ENCODE data around the gene METTL25. TPM values are rescaled to one million over a fixed set of nuclear protein-coding genes. Genes with fewer than 3 reads are reported as not detected.
"Not testable (repeated sequence)": the region's sequence is repeated elsewhere in the genome, so short reads cannot be mapped to it uniquely, and the experiment has no call there.

Gene METTL25
- polyA plus RNA-seq, 2 of the 4 experiments (the other 2 are of a cell fraction), result 3.8 to 6.3 TPM

DNA sequence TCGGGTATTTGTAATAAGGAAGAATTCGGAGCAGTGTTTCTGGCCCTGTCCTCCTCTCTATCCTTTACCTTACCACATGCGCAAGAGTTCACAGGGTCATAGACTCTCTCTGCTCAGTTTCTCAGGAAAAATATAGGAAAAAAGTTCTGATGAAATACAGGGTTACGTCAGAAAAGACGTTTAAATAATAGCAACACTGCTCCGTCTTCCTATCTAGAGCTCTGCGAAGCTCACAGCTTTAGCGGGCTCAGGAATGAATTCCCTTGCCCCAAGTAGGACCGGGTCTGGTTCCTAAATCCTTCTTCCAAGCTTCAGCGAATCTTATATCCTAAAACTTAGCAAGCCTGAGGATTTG, 507 bp upstream of the METTL25 start:
- peak in 1 of 2 experiments; percentile 1; a peak in 1 of 6 replicates for ATAC-seq

GRCh38 chr12:82359115-82359478, 768 bp downstream of the METTL25 start:
- FAIRE-seq, result no peak
- TF ChIP-seq JUNB (IDR thresholded peaks at IDR 0.05) (no peak), RAD21 (conservative IDR thresholded peaks at IDR 0.05 in 1 of 2, IDR thresholded peaks at IDR 0.05 in 1 of 2) (no peak), POLR2AphosphoS2 (conservative IDR thresholded peaks at IDR 0.05; ENCODE audit: low read length) (no peak), ZC3H11A (IDR thresholded peaks at IDR 0.05) (no peak), FOXS1 (CRISPR knock-in tag; IDR thresholded peaks at IDR 0.05) (no peak), RARB (CRISPR knock-in tag; IDR thresholded peaks at IDR 0.05) (no peak), RFX5 (IDR thresholded peaks at IDR 0.05) (no peak), ESRRA (IDR thresholded peaks at IDR 0.05; ENCODE audit: borderline replicate concordance, low read length) (no peak), HDAC2 (IDR thresholded peaks at IDR 0.05) (no peak), FOSB (CRISPR knock-in tag; IDR thresholded peaks at IDR 0.05) (no peak)
- ATAC-seq, result peak; percentile 39 to 54
- ChIA-PET CTCF (interaction anchor here (0.6 to 2.0 kb wide), 8 partner anchors 9 to 798 kb away, joined by 3 to 7 read pairs (median 4); no protein-coding TSS in a partner anchor), POLR2A (interaction anchor here (1.0 kb wide), 1 partner anchor 11 kb away, joined by 4 read pairs; no protein-coding TSS in a partner anchor)
- WGBS (ENCODE audit: missing lambda C conversion rate), result 11% methylated on average over 4 of the region's 4 CpGs
- Histone ChIP-seq H3K4me1 (peaks cover 13% of the 10 kb centered on the region; the same call in 2 of the 3 replicates), H3K4me2 (peak overlapping the region; percentile 96), H3K27ac (peak overlapping the region; percentile 94 to 97), H3K4me3 (peak overlapping the region; percentile 90), H3K9me3 (no peaks in the 10 kb centered on the region)
- DNase-seq (ENCODE audit: low read depth in 1 of 2, low spot score in 1 of 2), result no peak

More for the DNA sequence above, 507 bp upstream of the METTL25 start:
- H3K4me3 ChIP-seq, result peak overlapping the region; percentile 90
- peak overlapping the region; percentile 70 for H3K4me2 ChIP-seq
- ChIA-PET CTCF (interaction anchor here (0.6 to 2.0 kb wide), 18 partner anchors 8 to 1887 kb away, joined by 3 to 10 read pairs (median 4); partner anchors contain the start of gene TMTC2), POLR2A (interaction anchor here (0.8 to 1.0 kb wide), 5 partner anchors 12 to 328 kb away, joined by 3 to 7 read pairs (median 4); partner anchors contain the start of gene TMTC2)
- H3K4me1 ChIP-seq, result peaks cover 13% of the 10 kb centered on the region; the same call in 2 of the 3 replicates
- FAIRE-seq (no peak), DNase-seq (ENCODE audit: low read depth in 1 of 2, low spot score in 1 of 2) (peak in 1 of 2 experiments; percentile 11)
- H3K27ac ChIP-seq, result peak overlapping the region; percentile 94 to 97
- H3K9me3 ChIP-seq, result no peaks in the 10 kb centered on the region
- no peak for TF ChIP-seq SREBF2 (IDR thresholded peaks at IDR 0.05)
- 4% methylated on average over 10 of the region's 10 CpGs for WGBS (ENCODE audit: missing lambda C conversion rate)

DNA sequence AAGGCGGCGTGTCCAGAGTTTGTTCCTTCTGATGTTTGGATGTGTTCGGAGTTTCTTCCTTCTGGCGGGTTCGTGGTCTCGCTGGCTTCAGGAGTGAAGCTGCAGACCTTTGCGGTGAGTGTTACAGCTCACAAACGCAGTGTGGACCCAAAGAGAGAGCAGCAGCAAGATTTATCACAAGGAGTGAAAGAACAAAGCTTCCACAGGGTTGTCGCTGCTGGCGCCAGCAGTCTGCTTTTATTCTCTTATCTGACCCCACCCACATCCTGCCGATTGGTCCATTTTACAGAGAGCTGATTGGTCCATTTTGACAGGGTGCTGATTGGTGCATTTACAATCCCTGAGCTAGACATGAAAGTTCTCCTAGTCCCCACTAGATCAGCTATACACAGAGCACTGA, 2.5 kb downstream of the METTL25 start:
- H3K27ac ChIP-seq; H3K4me2 ChIP-seq; DNase-seq (ENCODE audit: low read depth in 1 of 2, low spot score in 1 of 2); H3K4me3 ChIP-seq; FAIRE-seq; ATAC-seq; H3K9me3 ChIP-seq; POLR2A ChIA-PET: not testable (repeated sequence)
- 94% methylated on average over 11 of the region's 11 CpGs for WGBS (ENCODE audit: missing lambda C conversion rate)
- CTCF ChIA-PET, result interaction anchor here (0.8 to 1.5 kb wide), 2 partner anchors 11 to 13 kb away, joined by 3 to 5 read pairs; no protein-coding TSS in a partner anchor
- peaks cover 13% of the 10 kb centered on the region; the same call in 2 of the 3 replicates for H3K4me1 ChIP-seq

- TF ChIP-seq HEYL (CRISPR knock-in tag; IDR thresholded peaks at IDR 0.05), result no peak
- no peak for TF ChIP-seq JUNB (IDR thresholded peaks at IDR 0.05)
- no peak for TF ChIP-seq MYC (IDR thresholded peaks at IDR 0.05; ENCODE audit: borderline replicate concordance, low read length)
- TF ChIP-seq CBX2 (IDR thresholded peaks at IDR 0.05; ENCODE audit: borderline replicate concordance, low read depth), result no peak
- TF ChIP-seq CHD2 (IDR thresholded peaks at IDR 0.05; ENCODE audit: low read length, partially characterized antibody), result no peak
- no peak for TF ChIP-seq POLR2A (IDR thresholded peaks at IDR 0.05; ENCODE audit: low read length)
- no peak for TF ChIP-seq HOXA7 (CRISPR knock-in tag; IDR thresholded peaks at IDR 0.05)
- TF ChIP-seq NR3C1 (IDR thresholded peaks at IDR 0.05), result no peak
- TF ChIP-seq HES2 (IDR thresholded peaks at IDR 0.05), result no peak
- Histone ChIP-seq H3K9me3 (no peaks in the 10 kb centered on the region), H3K4me2 (no peak overlapping the region), H3K4me3 (no peak overlapping the region), H3K27ac (no peak overlapping the region), H3K4me1 (peaks cover 13% of the 10 kb centered on the region; the same call in 2 of the 3 replicates)
- 94% methylated on average over 18 of the region's 22 CpGs for WGBS (ENCODE audit: missing lambda C conversion rate)
- ChIA-PET CTCF (interaction anchor here (0.8 to 1.5 kb wide), 2 partner anchors 10 to 12 kb away, joined by 3 to 5 read pairs; no protein-coding TSS in a partner anchor), POLR2A (no interaction called here)
- FAIRE-seq (no peak), DNase-seq (ENCODE audit: low read depth in 1 of 2, low spot score in 1 of 2) (no peak), ATAC-seq (no peak)
Measured at GRCh38 chr12:82361461-82361915, 3.2 kb downstream of the METTL25 start.

All from A549 (cell line).